ENCODE results near the gene CXCL9.
"Not testable (repeated sequence)": the region's sequence is repeated elsewhere in the genome, so short reads cannot be mapped to it uniquely, and the experiment has no call there.

The CXCL9 gene

DNA sequence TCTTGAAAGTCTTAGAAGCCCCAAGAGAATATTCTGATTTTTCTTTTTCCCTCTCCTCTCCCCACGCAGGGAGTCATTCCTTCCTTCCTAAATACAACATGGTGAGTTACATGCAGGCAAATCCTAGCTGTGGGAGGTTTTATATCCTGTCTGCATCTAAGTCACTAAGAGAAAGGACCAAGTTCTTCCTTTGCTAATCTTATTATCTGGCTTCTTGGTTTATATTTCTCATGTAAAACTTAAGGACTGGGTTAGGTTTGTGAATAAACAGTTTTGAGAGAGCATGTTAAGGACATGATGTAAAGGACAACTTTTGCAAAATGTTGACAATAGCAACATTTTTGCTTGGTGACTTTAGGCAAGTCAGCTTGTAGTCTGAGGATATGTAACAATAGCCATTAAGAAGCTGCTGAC lies 5.1 kb upstream of the CXCL9 start:
- no peak for DNase-seq (ENCODE audit: extremely low read depth in 1 of 2, low read depth in 1 of 2)

DNA sequence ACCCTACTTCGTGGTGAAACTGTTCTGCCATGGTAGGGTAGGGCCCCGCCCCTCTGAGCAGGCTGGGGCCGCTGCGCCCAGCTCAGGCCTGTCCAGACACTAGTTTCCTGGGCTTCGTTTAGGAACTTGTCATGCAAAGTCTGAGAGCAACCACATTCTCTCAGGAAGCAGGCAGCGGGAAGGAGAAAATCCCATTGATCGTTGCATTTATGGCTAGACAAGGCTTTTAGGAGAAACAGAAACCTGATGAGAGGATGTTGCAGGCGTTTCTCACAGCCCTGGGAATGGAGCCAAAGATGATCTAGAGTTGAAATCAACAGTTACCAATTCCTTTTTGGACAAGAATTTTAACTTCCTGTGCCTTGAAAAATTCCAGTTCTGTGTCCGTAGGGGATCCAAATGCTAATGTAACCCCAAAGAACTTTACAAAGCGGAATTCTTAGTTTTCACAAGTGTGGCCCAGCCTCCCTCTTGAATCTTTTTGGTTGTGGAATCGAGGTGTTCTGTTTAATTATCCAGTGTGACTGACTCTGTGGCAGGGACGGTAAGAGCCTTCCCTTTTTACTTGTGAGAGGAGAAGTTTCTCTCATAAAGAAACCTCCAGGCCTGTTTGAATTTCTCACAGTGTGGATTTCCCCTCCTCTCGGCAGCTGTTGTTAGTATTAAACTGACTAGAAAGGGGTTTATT lies 4.5 kb upstream of the CXCL9 start:
- DNase-seq (ENCODE audit: extremely low read depth in 1 of 2, low read depth in 1 of 2) = no peak

DNA sequence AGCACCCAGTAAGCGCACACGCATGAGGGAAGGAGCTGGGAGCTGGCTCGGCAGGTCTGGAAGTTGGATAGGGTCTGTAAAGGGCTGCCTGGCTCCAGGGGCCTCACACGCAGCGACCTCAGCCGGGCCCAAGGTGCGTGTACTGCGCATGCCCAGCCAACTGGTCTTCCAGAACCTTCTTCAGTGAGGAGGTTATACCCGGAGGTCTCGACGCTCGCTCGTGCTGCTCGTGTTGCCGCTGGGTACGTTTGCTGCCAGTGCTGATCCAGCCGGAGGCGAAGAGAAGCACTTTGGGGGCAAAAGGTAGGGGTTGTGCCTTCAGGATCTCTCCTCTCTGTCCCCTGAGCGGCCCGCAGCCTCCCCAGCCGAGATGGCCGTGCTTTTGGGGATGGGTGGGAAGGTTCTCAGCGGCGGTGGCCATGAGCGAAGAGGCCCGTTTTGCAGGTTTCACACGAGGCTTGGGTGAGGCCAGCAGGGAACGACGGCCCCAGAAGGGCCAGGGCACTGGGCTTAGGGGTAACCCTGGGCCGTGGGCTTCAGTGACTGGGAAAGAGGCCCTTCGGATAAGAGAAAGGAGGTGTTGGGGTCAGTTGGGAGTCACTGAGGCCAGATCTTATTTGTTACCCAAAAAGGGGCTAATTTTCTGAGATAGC lies 3.8 kb upstream of the CXCL9 start:
- no peak for DNase-seq (ENCODE audit: extremely low read depth in 1 of 2, low read depth in 1 of 2)

DNA sequence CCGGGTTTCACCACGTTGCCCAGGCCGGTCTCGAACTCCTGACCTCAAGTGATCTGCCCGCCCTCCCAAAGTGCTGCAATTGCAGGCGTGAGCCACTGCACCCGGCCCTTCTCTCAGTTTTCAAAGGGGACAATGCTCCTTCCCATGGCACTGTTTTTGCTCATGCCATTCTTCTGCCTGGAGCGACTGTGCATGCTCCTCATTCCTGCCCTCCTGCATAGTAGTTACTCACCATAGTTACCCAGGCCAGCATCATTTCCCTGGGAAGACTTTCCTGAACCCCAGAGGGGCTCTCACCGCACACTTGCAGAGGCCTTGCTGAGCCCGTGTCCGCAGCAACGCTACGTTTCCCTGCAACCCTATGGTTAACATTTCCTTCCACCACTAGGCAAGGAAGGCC lies 3.3 kb upstream of the CXCL9 start:
- no peak for DNase-seq (ENCODE audit: extremely low read depth in 1 of 2, low read depth in 1 of 2)

- DNase-seq (ENCODE audit: extremely low read depth in 1 of 2, low read depth in 1 of 2) = no peak
Measured at GRCh38 chr4:76009311-76009710, 2.0 kb upstream of the CXCL9 start.

DNA sequence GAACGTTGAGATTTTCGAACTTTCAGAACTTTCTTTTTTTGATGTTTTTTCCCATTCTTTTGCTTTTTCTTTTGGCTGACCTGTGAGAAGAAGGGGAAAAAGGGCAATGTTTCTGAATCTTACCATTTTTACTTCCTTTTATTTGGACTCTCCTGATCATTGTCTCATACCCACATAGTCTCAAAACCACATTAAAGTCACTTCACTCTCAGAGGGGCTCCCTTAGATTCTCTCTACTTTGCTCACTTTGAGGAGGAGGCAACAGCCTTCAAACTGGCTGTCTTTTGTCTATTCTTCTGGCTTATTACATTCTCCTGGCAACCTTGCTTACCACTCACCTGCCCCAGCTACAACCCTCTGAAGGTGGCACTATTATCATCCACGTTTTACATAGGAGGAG lies 3.7 kb downstream of the CXCL9 start:
- DNase-seq (ENCODE audit: extremely low read depth in 1 of 2, low read depth in 1 of 2) = no peak

DNA sequence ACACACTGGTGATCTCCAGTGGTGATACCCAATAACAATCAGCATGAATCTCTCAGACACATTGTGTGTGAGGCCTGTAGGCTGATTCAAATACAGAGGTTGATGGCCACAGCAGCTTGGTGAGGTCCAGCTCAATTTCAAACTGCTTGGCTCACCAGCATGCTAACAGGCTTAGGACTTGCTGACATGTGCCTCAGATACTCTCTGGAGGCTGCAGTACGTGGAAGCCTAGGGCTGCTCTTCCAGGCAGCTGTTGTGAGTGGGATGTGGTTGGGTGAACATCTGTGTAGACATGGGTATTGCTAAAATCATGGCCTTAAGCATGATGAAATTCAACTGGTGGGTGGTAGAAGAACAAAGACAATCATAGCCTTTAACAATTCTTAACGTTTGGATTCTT lies 4.3 kb downstream of the CXCL9 start:
- no peak for DNase-seq (ENCODE audit: extremely low read depth in 1 of 2, low read depth in 1 of 2)

GRCh38 chr4:76002176-76002575 lies 5.1 kb downstream of the CXCL9 start:
- no peak for DNase-seq (ENCODE audit: extremely low read depth in 1 of 2, low read depth in 1 of 2)

- no peak for DNase-seq (ENCODE audit: extremely low read depth in 1 of 2, low read depth in 1 of 2)
Measured at GRCh38 chr4:76001700-76002099, 5.6 kb downstream of the CXCL9 start.

DNA sequence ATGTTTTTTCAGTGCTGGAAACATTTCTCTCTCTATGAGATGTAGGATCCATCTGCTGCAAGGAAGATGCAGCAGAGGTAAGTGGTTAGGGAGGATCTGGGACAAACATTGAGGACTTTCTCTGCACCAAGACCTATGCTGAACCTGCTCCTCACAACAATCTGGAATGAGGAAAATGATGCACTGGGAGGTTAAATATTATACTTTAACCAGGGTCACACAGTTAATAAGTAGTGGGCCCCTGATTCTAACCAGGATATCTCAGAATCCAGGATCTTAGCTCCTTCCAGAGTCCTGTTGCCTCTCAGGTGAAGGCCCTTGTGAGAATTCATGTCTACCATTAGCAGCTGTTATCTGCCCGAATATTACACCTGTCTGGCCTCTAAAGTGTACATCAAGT lies 7.0 kb downstream of the CXCL9 start:
- no peak for DNase-seq (ENCODE audit: extremely low read depth in 1 of 2, low read depth in 1 of 2)

GRCh38 chr4:75998525-75999147 lies 8.7 kb downstream of the CXCL9 start:
- DNase-seq (ENCODE audit: extremely low read depth in 1 of 2, low read depth in 1 of 2) = not testable (repeated sequence)

DNA sequence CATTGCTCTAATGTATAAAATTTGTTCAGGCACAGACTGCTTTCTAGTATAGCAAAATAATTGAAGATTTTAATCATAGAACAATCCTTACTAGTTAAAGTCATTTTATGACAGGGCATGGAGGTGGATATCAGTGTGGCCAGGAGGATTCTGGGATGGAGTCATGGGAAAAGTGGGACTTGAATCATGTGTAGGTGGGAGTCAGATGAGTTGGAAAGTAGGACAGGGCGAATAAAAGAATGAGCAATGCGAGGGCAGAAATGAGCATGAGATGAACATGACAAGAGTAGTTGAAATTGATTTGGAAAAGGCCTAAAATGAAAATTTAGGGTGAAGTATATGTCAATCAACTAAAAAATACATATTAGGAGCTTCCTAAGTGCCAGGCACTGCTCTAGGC lies 9.4 kb downstream of the CXCL9 start:
- no peak for DNase-seq (ENCODE audit: extremely low read depth in 1 of 2, low read depth in 1 of 2)

- no peak for DNase-seq (ENCODE audit: extremely low read depth in 1 of 2, low read depth in 1 of 2)
Measured at GRCh38 chr4:75997081-75997480, 10.2 kb downstream of the CXCL9 start.

DNA sequence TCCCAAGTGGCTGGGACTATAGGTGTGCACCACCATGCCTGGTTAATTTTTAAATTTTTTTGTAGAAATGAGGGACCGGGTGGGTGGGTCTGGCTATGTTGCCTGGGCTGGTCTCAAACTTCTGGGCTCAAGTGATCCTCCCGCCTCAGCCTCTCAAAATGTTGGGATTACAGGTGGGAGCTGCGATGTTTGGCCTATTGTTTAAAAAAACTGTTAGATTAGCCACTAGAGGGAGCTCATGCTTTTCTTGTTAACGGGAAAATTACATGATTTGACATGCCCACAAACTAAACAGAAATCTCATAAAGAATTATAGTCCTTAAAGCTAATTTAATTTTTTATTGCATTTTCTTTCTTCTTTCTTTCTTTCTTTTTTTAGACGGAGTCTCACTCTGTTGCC lies 11.6 kb downstream of the CXCL9 start:
- DNase-seq (ENCODE audit: extremely low read depth in 1 of 2, low read depth in 1 of 2) = no peak

DNA sequence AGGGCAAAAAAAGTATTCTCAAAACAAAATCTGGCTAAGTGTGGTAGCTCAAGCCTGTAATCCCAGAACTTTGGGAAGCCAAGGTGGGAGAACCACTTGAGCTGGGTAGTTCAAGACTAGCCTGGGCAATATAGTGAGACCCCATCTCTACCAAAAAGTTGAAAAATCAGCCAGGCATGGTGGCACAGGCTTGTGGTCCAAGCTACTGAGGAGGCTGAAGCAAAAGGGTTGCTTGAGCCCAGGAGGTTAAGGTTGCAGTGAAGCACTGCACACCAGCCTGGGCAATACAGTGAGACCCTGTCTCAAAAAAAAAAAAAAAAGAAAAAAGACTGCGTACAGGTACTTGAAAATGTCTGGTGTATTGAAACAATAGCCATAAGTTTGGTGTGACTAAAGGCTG lies 14.8 kb downstream of the CXCL9 start:
- no peak for DNase-seq (ENCODE audit: extremely low read depth in 1 of 2, low read depth in 1 of 2)

GRCh38 chr4:75989846-75990528 lies 17.3 kb downstream of the CXCL9 start:
- DNase-seq (ENCODE audit: extremely low read depth in 1 of 2, low read depth in 1 of 2) = no peak

- DNase-seq (ENCODE audit: extremely low read depth in 1 of 2, low read depth in 1 of 2) = no peak
Measured at GRCh38 chr4:75985116-75985515, 22.2 kb downstream of the CXCL9 start.

- no peak for DNase-seq (ENCODE audit: extremely low read depth in 1 of 2, low read depth in 1 of 2)
Measured at GRCh38 chr4:75980576-75980975, 26.7 kb downstream of the CXCL9 start.

GRCh38 chr4:75976177-75976576 lies 31.1 kb downstream of the CXCL9 start:
- no peak for DNase-seq (ENCODE audit: extremely low read depth in 1 of 2, low read depth in 1 of 2)

GRCh38 chr4:75973766-75974165 lies 33.5 kb downstream of the CXCL9 start:
- no peak for DNase-seq (ENCODE audit: extremely low read depth in 1 of 2, low read depth in 1 of 2)

DNA sequence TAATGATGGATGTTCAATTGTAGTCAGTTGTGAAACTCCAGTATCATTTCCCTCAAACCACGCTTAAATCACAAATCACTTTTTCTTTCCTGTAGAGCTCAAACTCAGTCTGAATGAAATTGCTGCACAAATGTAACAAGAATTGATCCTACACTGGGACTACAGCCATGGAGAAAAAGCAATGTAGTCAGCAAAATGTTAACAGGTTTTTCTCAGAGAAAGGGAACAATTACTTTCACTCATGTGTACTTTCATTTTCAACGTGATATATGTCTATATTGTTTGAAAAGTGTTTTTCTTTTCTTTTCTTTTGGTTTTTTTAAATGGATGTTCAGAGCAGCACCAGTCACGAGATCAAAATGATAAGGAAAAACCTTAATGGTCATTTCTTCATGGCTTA lies 39.2 kb downstream of the CXCL9 start:
- no peak for DNase-seq (ENCODE audit: extremely low read depth in 1 of 2, low read depth in 1 of 2)

- DNase-seq (ENCODE audit: extremely low read depth in 1 of 2, low read depth in 1 of 2) = no peak
Measured at GRCh38 chr4:75963558-75963957, 43.8 kb downstream of the CXCL9 start.
